Measurements from ENCODE around the gene GLIPR2.
A peak's percentile ranks its signal among the peaks of the same experiment; 100 is the strongest.

Gene GLIPR2

GRCh38 chr9:36207546-36208012 is 71.0 kb downstream of the GLIPR2 start:
- peak; percentile 49 for DNase-seq

- DNase-seq: no peak
Observed at GRCh38 chr9:36208521-36209253, 72.2 kb downstream of the GLIPR2 start.

GRCh38 chr9:36210722-36211121 is 74.2 kb downstream of the GLIPR2 start:
- DNase-seq: no peak

GRCh38 chr9:36211510-36211909 is 75.0 kb downstream of the GLIPR2 start:
- DNase-seq: no peak

DNA sequence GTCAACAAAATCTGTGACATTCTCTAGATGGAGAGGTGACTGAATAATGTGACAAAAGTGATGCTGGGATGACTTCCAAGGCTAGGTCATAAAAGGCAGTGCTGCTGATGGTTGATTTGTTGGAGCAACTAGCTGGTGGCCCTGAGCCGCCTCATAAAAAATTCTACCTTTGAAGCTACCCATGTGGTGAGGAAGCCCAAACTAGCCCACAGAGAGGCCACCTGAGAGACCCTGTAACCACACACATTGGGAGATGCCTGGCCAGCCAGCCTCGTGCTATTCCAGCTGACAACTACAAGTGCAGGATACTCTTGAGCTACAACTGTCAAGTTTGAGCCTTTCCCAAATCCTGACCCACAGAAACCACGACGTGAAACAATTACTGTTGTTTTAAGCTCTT is 76.9 kb downstream of the GLIPR2 start:
- DNase-seq: no peak

Data from hematopoietic multipotent progenitor cell treated with erythropoietin and hydrocortisone succinate and interleukin-3 and kit ligand, for 4 days (in vitro differentiated cells).